ENCODE data around the gene PRSS56.

The PRSS56 gene

GRCh38 chr2:232574674-232575403 lies 54.7 kb downstream of the PRSS56 start:
- no peak for DNase-seq
